Panc1 (cell line): ENCODE measurements around the gene SSTR5. TPM values are rescaled to one million over a fixed set of nuclear protein-coding genes. Genes with fewer than 3 reads are reported as not detected.

Experiments used
- ATAC-seq: fragments of 200-7000 bp; cut with Tn5 transposase; 2 replicates; pipeline ENCODE4 v1.9.1; 2020; ENCODE audit warnings: mild to moderate bottlenecking, moderate library complexity
- BruUV-seq: library from RNA; stranded (reverse); fragments of 400-500 nt; replicated peaks from 2 replicates; lab custom pipeline; 2021; lab: Mats Ljungman, UMichigan
- CTCF ChIA-PET: fragments of 300-600 bp; sonication (Branson Sonifier 250); formaldehyde crosslinking; loops from one replicate; lab custom pipeline; 2022; ENCODE audit warnings: antibody characterized with exemption; lab: Charles Lee
- POLR2A ChIA-PET: fragments of 300-600 bp; sonication (Branson Sonifier 250); formaldehyde crosslinking; loops from one replicate; lab custom pipeline; 2022; ENCODE audit warnings: antibody characterized with exemption; lab: Charles Lee
- DNase-seq: peaks from one replicate; pipeline ENCODE4 v3.0.0-alpha.2; 2010; ENCODE audit warnings: low read depth, low spot score
- H3K27ac ChIP-seq: 2 replicates; pipeline ENCODE4 v1.5.1; 2011; ENCODE audit warnings: mild to moderate bottlenecking, low read length, inconsistent platforms
- H3K27me3 ChIP-seq: fragments of 200-500 bp; sonication (Bioruptor generic); 2 replicates; pipeline ENCODE4 v1.6.0; 2014; ENCODE audit warnings: low read length, inconsistent platforms; ENCODE audit not compliant: control insufficient read depth, insufficient read depth
- H3K36me3 ChIP-seq: fragments of 200-500 bp; sonication (Bioruptor generic); 2 replicates; pipeline ENCODE4 v1.5.1; 2014; ENCODE audit warnings: inconsistent platforms, mild to moderate bottlenecking, low read length, moderate library complexity; ENCODE audit not compliant: control insufficient read depth, insufficient read depth
- H3K4me1 ChIP-seq: 2 replicates; pipeline ENCODE4 v1.5.1; 2011; ENCODE audit warnings: inconsistent platforms, mild to moderate bottlenecking, low read length, moderate library complexity; ENCODE audit not compliant: control insufficient read depth, insufficient read depth
- H3K4me3 ChIP-seq, 2 experiments: 2 replicates each; pipeline ENCODE4 v1.5.1; 2011 to 2012; ENCODE audit warnings: low read depth in 2 of 2, low read length in 2 of 2, mild to moderate bottlenecking in 2 of 2, inconsistent platforms in 1 of 2, moderate library complexity in 1 of 2
- H3K9me3 ChIP-seq: fragments of 200-500 bp; sonication (Bioruptor generic); 2 replicates; pipeline ENCODE4 v1.5.1; 2014; ENCODE audit warnings: low read depth, mild to moderate bottlenecking, inconsistent platforms, low read length, moderate library complexity; ENCODE audit not compliant: control insufficient read depth, insufficient read depth
- CTCF ChIP-seq: fragments of 450-650 bp; IDR thresholded peaks from 2 replicates; pipeline ENCODE4 v1.5.1; 2017; ENCODE audit warnings: mild to moderate bottlenecking
- POLR2AphosphoS5 ChIP-seq: IDR thresholded peaks from 2 replicates; pipeline ENCODE4 v1.6.1; 2012; ENCODE audit warnings: mild to moderate bottlenecking, low read depth, low read length, moderate library complexity
- REST ChIP-seq, 2 experiments: IDR thresholded peaks; 2 replicates each; pipeline ENCODE4 v1.6.1; 2011 to 2012; ENCODE audit warnings: low read depth in 2 of 2, control low read depth in 1 of 2, low read length in 1 of 2, mild to moderate bottlenecking in 1 of 2, moderate library complexity in 1 of 2; ENCODE audit not compliant: insufficient read depth in 1 of 2
- SIN3A ChIP-seq: IDR thresholded peaks from 2 replicates; pipeline ENCODE4 v1.6.1; 2012; ENCODE audit warnings: low read depth, mild to moderate bottlenecking, low read length, moderate library complexity, borderline replicate concordance; ENCODE audit not compliant: insufficient read depth
- TCF7L2 ChIP-seq: IDR thresholded peaks from 2 replicates; pipeline ENCODE4 v1.6.1; 2011; ENCODE audit warnings: mild to moderate bottlenecking, low read depth, low read length, inconsistent platforms
- in situ Hi-C: cut with HindIII; loops from 2 replicates; pipeline ENCODE4 v1.10.0; 2016; ENCODE audit warnings: low sequenced_read_pairs, low pct_unique_long_range_greater_than_20kb
- intact Hi-C: fragments of 100-400 bp; cut with micrococcal nuclease; formaldehyde crosslinking; loops from one replicate; pipeline ENCODE4 v1.10.0; 2022; ENCODE audit not compliant: unreplicated experiment
- total RNA-seq: library from RNA; stranded (reverse); gene quantifications from one replicate; pipeline ENCODE4 v1.2.1, GENCODE V29; 2021; ENCODE audit not compliant: unreplicated experiment

SSTR5 gene
- total RNA-seq, 1 experiment from 2014 or later = 2.8 TPM

- BruUV-seq = no TSS peak
- ATAC-seq (no peak), DNase-seq (no peak)
- Histone ChIP-seq H3K27me3 (no peaks in the 10 kb centered on the region), H3K9me3 (no peaks in the 10 kb centered on the region), H3K4me3 (no peak overlapping the region), H3K27ac (no peak overlapping the region), H3K4me1 (peaks cover 40% of the 10 kb centered on the region), H3K36me3 (no peaks in the 10 kb centered on the region)
- intact Hi-C loops = no loop called here
- ChIA-PET CTCF (interaction anchor here (0.5 to 1.3 kb wide), 4 partner anchors 43 to 91 kb away, joined by 4 to 11 read pairs (median 7); no protein-coding TSS in a partner anchor), POLR2A (no interaction called here)
- TF ChIP-seq REST (IDR thresholded peaks at IDR 0.05; ENCODE audit: insufficient read depth in 1 of 2, low read depth in 2 of 2, low read length in 1 of 2) = no peak
- no peak for TF ChIP-seq TCF7L2
- TF ChIP-seq SIN3A = no peak
- TF ChIP-seq POLR2AphosphoS5 = no peak
- TF ChIP-seq CTCF = no peak
- in situ Hi-C loops = no loop called here
These were observed 26.9 kb downstream of the SSTR5 start for GRCh38 chr16:1099189-1100083.

GRCh38 chr16:1100084-1100800 is 27.7 kb downstream of the SSTR5 start:
- ChIA-PET CTCF (interaction anchor here (0.5 to 1.3 kb wide), 2 partner anchors 43 to 58 kb away, joined by 5 to 9 read pairs; no protein-coding TSS in a partner anchor), POLR2A (no interaction called here)
- no TSS peak for BruUV-seq
- ATAC-seq (no peak), DNase-seq (no peak)
- Histone ChIP-seq H3K4me3 (no peak overlapping the region), H3K4me1 (peaks cover 34% of the 10 kb centered on the region), H3K27ac (no peak overlapping the region), H3K27me3 (no peaks in the 10 kb centered on the region), H3K9me3 (no peaks in the 10 kb centered on the region), H3K36me3 (no peaks in the 10 kb centered on the region)
- intact Hi-C loops (no loop called here), in situ Hi-C loops (no loop called here)
- TF ChIP-seq SIN3A = no peak
- TF ChIP-seq TCF7L2 = no peak
- no peak for TF ChIP-seq POLR2AphosphoS5
- no peak for TF ChIP-seq REST (IDR thresholded peaks at IDR 0.05; ENCODE audit: insufficient read depth in 1 of 2, low read depth in 2 of 2, low read length in 1 of 2)
- no peak for TF ChIP-seq CTCF
